Activated naive CD8-positive, alpha-beta T cell (primary cell): ENCODE results near the gene MYO1B.
"Not testable (repeated sequence)": the region's sequence is repeated elsewhere in the genome, so short reads cannot be mapped to it uniquely, and the experiment has no call there.

Experiments used
- H3K27ac Mint-ChIP-seq: one replicate; pipeline ENCODE4 v1.8.0; 2021; ENCODE audit warnings: mixed read lengths
- H3K27me3 Mint-ChIP-seq: one replicate; pipeline ENCODE4 v1.8.0; 2021; ENCODE audit warnings: mixed read lengths
- H3K36me3 Mint-ChIP-seq: one replicate; pipeline ENCODE4 v1.8.0; 2021; ENCODE audit warnings: mixed read lengths
- H3K4me1 Mint-ChIP-seq: one replicate; pipeline ENCODE4 v1.8.0; 2021; ENCODE audit warnings: low read depth, mixed read lengths
- H3K4me3 Mint-ChIP-seq: one replicate; pipeline ENCODE4 v1.8.0; 2021; ENCODE audit warnings: mild to moderate bottlenecking, mixed read lengths
- H3K9me3 Mint-ChIP-seq: one replicate; pipeline ENCODE4 v1.8.0; 2021; ENCODE audit warnings: low read depth, mixed read lengths

The MYO1B gene

DNA sequence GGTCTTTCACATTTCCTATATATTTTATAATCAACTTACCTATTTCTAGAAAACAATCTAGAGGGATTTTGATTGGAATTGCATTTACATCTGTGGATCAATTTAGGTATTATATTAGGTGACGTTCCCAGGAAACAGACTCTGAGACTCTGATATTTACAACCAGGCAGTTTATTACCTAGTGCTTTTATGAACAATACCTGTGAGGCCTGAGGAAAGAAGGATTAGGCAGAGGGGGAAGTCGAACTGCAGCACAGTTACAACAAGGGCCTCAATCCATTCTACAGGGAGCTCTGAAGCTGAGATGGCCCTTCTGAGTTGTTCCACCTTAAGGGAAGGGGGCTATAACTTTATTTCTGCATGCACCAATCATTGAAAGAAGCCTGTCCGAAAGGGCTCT is 206.9 kb downstream of the MYO1B start:
- no peak overlapping the region for H3K4me3 Mint-ChIP-seq
- peaks cover 4% of the 10 kb centered on the region for H3K27me3 Mint-ChIP-seq
- H3K36me3 Mint-ChIP-seq, result peaks cover 3% of the 10 kb centered on the region

DNA sequence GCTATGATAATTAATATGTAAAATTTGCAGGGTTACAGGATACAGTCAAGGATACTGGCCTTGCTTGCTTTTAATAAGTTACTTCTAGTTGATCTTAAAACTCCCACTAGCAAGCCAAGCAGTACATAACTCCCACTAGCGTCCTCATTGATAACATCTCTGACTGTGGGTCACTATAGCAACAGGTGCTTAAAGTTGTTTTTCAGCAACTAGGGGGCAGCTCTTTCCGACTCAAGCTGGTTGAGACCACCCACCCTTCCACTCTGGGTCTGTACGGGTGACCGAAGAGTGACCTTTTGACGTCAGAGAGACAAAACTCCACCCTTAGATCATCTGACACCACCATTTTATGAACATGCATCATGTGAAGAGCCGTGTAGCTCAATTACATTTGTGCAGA is 208.6 kb downstream of the MYO1B start:
- Mint-ChIP-seq H3K9me3 (no peaks in the 10 kb centered on the region), H3K27ac (no peak overlapping the region), H3K4me3 (no peak overlapping the region), H3K36me3 (peaks cover 3% of the 10 kb centered on the region), H3K4me1 (no peaks in the 10 kb centered on the region), H3K27me3 (peaks cover 4% of the 10 kb centered on the region)

More for the DNA sequence above, 206.9 kb downstream of the MYO1B start:
- Mint-ChIP-seq H3K9me3 (no peaks in the 10 kb centered on the region), H3K27ac (no peak overlapping the region), H3K4me1 (no peaks in the 10 kb centered on the region)

DNA sequence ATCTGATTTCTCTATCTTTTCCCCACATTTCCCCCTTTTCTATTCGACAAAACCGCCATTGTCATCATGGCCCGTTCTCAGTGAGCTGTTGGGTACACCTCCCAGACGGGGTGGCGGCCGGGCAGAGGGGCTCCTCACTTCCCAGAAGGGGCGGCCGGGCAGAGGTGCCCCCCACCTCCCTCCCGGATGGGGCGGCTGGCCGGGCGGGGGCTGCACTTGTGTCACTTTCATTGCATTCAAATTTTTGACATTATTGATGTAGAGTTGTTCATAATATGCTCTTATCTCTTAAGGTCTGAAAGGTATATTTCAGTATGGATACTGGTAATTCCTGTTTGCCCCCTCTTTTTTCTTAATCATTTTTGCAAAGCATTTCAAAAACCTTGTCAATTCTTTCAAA is 211.3 kb downstream of the MYO1B start:
- not testable (repeated sequence) for H3K36me3 Mint-ChIP-seq, H3K27me3 Mint-ChIP-seq, H3K4me1 Mint-ChIP-seq, H3K4me3 Mint-ChIP-seq, H3K27ac Mint-ChIP-seq
- peaks cover 18% of the 10 kb centered on the region for H3K9me3 Mint-ChIP-seq

DNA sequence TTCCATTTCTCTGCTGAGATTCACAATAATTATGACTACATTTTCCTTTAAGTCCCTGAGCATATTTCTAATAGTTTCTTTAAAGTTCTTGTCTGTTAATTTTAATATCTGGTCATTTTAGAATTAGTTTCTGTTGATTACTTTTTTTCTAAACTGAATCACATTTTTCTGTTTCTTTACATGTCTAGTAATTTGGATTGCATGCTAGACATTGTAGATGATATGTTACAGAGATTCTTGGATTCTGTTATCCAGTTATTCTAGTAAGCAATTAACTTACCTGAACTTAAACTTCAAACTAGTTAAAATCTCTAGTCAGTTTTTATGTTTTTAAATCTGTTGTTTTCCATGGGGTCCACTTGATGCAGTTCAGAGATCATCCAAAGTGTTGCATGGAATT is 214.0 kb downstream of the MYO1B start:
- no peak overlapping the region for H3K4me3 Mint-ChIP-seq
- no peak overlapping the region for H3K27ac Mint-ChIP-seq
- H3K36me3 Mint-ChIP-seq, result peaks cover 8% of the 10 kb centered on the region
- H3K9me3 Mint-ChIP-seq, result peaks cover 22% of the 10 kb centered on the region
- peaks cover 6% of the 10 kb centered on the region for H3K27me3 Mint-ChIP-seq
- no peaks in the 10 kb centered on the region for H3K4me1 Mint-ChIP-seq

DNA sequence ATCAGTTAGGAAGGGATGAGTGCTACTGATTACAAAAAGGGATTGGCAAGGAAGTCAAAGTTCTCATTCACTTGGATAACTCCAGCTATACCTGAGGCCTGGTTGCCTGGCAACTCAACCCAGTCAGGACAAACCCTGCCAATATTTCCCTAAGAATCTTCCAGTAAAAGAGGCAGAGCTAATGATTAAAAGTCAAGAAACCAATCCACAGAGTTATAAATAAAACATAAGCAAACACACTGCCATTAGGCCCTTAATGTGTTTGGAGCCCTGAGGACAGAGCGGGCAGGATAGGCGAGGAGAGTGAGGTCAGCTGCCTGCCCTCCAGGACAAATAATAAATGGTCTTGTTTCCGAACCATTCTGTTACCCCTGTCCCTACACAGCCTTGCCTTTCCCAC is 217.2 kb downstream of the MYO1B start:
- H3K27me3 Mint-ChIP-seq, result peaks cover 6% of the 10 kb centered on the region
- no peak overlapping the region for H3K4me3 Mint-ChIP-seq
- no peaks in the 10 kb centered on the region for H3K4me1 Mint-ChIP-seq
- no peak overlapping the region for H3K27ac Mint-ChIP-seq
- H3K9me3 Mint-ChIP-seq, result peaks cover 22% of the 10 kb centered on the region
- H3K36me3 Mint-ChIP-seq, result peaks cover 7% of the 10 kb centered on the region

DNA sequence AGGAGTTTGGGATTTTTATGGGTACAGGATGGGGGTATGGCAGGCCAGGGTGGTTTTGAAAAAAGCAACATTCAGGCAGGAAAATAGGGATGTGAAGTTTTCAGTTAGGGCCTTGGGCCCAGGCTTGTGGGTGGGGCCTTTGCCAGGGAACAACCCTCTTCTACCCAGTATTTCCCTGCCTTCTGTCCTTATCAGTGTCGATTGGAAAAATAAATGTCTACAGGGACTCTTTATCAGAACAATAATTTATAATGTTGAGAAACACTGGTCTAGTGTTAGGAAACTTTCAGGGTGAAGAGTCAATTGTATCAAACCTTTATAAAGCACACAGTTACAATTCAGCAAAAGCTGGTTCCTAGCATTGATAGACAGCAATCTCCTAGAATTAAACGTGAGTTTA is 218.6 kb downstream of the MYO1B start:
- Mint-ChIP-seq H3K4me3 (no peak overlapping the region), H3K36me3 (peaks cover 7% of the 10 kb centered on the region), H3K9me3 (peaks cover 22% of the 10 kb centered on the region), H3K4me1 (no peaks in the 10 kb centered on the region), H3K27ac (no peak overlapping the region), H3K27me3 (peaks cover 6% of the 10 kb centered on the region)

DNA sequence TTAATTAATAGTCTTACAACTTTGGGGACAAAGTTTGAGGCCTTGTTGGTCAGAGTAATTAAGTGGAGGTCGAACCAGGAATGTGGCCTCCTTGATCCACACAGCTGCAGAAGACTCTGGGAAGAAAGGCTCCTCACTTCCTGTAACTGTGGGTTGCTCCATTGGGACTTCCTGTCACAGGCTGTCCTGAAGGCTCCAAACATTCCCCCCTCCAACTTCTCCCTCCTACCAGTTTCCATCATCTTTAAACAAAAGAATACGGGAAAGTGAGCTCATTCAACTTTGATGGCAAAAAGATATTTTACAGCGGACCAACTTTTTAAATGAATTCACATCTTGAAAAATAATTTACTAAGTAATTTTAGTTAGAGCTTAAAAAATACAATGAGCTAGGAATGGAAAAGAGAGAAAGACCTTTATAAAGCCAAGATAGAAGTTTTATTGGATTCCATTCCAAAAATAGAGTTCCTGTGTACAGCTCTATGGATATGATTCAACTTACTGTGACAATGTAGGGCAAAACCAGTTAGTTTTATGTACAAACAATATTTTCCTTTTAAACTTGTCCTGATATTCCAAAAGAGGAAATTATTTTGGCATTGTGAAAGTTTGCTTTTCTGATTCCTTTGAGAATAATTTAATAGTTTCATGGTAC is 220.7 kb downstream of the MYO1B start:
- peaks cover 2% of the 10 kb centered on the region for H3K36me3 Mint-ChIP-seq
- H3K4me3 Mint-ChIP-seq, result no peak overlapping the region
- H3K27me3 Mint-ChIP-seq, result peaks cover 2% of the 10 kb centered on the region
- H3K9me3 Mint-ChIP-seq, result peaks cover 6% of the 10 kb centered on the region
- H3K27ac Mint-ChIP-seq, result no peak overlapping the region
- H3K4me1 Mint-ChIP-seq, result no peaks in the 10 kb centered on the region

DNA sequence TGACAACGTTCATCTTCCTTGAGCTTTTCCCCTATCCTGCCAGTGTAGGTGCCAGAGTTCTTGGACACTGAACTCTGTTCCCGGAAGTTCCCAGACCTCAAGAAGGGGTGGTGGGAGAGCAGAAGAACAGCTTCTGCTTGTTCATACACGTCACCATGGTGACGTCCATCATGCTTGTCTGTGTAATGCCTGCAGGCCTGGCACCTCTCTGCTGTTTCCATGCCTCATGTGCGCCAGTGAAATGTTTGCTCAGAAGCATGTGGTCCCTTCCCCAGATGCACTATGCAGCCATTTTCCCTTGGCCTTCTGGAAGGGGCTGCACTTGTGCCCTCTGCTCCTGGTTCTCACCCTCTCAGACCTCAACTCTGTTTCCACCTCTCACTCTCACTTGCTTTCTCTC is 221.9 kb downstream of the MYO1B start:
- Mint-ChIP-seq H3K27ac (no peak overlapping the region), H3K9me3 (no peaks in the 10 kb centered on the region), H3K36me3 (no peaks in the 10 kb centered on the region), H3K27me3 (no peaks in the 10 kb centered on the region), H3K4me3 (no peak overlapping the region), H3K4me1 (no peaks in the 10 kb centered on the region)

DNA sequence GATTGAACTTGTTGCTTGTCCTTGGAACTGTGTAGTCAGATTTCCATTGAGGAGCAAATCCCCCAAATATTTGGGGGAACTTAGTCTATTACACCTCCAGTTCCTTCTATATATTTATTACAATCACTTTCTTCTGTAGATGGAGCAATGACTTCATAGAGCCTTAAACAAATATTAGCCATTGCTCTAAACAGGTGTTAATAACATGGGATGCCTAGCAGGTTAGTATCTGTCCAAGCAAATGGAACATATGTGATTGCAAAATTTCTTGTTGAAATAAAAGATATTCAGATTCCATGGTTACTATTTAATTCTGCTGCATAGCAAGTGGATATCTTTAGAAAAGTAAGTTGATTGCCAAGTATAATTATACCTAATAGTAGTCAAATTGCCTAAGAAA is 225.1 kb downstream of the MYO1B start:
- no peaks in the 10 kb centered on the region for H3K27me3 Mint-ChIP-seq
- no peaks in the 10 kb centered on the region for H3K4me1 Mint-ChIP-seq
- H3K27ac Mint-ChIP-seq, result no peak overlapping the region
- H3K9me3 Mint-ChIP-seq, result no peaks in the 10 kb centered on the region
- H3K4me3 Mint-ChIP-seq, result no peak overlapping the region
- H3K36me3 Mint-ChIP-seq, result no peaks in the 10 kb centered on the region

DNA sequence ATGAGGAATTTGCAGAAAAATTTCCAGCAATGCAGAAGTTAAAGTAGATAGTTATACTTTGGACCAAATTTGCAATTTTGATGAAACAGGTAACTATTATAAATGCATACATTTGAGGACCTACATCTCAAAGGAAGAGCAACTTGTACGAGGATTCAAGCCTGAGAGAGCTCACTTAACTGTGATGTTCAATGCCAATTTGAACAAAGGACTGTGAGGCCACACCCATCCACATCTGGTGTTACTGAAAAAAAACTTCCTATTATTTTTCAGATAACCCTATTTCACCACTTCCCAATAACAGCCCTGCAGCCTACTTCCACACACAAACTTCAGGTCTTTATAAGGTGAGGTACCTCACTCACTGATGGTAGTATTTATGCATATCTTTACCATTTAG is 229.3 kb downstream of the MYO1B start:
- H3K36me3 Mint-ChIP-seq, result no peaks in the 10 kb centered on the region
- no peaks in the 10 kb centered on the region for H3K9me3 Mint-ChIP-seq
- H3K4me1 Mint-ChIP-seq, result no peaks in the 10 kb centered on the region
- no peak overlapping the region for H3K4me3 Mint-ChIP-seq
- H3K27me3 Mint-ChIP-seq, result no peaks in the 10 kb centered on the region
- no peak overlapping the region for H3K27ac Mint-ChIP-seq
